GM21423 (cell line): ENCODE measurements around the gene SRRM1.
"Not testable (repeated sequence)": the region's sequence is repeated elsewhere in the genome, so short reads cannot be mapped to it uniquely, and the experiment has no call there.

Experiments used
- ATAC-seq: cut with Tn5 transposase; IDR thresholded peaks from one replicate; pipeline ENCODE4 v1.9.1; 2021; ENCODE audit warnings: mild to moderate bottlenecking, moderate library complexity; ENCODE audit not compliant: unreplicated experiment

SRRM1 gene

DNA sequence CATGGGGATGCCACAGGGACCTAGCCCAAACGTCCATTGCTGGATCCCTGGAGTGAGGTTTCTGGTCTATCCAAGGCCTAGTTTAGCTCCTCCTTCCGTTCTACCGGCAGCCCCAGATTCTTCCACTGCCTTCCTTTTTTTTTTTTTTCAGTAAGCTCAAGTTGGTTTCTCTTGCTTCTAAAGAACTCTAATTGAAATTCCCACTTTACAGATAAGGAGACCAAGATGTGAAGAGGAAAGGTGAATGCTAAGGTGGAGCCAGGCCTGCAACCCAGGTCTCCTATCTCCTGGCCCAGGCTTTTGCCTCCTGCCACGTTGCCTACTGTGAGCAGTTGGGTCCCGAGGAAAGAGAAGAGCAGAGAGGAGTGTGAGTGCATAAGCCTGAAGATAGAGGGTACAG is 70.6 kb downstream of the SRRM1 start:
- ATAC-seq = no peak

DNA sequence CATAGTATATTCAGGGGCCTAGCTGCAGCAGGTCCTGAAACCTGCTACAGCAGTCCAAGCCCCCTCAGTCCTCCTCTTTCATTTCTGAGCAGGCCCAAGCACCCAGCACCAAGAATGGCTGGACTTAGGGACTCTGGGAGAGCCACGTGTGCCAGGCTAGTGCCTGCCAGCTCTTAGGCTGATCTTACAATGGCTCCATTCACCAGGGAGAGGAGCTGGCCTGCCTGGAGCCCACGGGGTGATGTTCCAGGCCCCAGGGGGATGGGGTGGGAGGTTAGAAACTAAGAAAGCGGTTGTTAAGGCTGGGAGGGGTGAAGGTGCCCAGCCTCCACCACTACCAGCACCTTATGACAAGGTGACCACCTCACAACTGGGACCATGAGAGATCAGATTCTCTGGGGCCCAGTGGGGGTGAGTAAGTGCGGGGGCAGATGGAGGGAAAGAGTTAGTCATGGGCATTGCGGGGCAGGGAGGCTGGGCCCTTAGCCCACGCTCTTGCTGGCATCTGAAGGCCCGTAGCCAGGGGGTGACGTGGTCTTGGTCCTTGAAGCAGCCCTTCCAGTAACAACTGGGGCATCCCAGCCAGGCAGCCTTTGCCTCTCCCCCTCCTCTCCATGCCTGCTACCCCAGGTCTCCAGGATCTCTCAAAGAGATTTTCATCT is 71.9 kb downstream of the SRRM1 start:
- ATAC-seq = no peak

DNA sequence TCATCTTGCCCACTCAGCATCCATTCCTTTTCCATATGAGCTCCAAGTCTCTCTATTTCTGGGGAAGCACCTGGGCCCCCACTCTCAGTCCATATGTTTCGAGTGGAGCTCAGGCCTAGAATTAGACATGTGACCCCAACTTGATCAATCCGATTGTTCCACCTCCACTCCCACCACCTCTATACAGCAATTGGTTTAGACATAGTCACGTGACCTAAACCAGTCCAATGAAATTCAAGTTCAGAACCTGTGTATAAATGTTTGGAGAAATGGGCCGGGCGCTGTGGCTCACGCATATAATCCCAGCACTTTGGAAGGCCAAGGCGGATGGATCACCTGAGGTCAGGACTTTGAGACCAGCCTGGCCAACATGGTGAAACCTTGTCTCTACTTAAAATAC is 72.6 kb downstream of the SRRM1 start:
- no peak for ATAC-seq

DNA sequence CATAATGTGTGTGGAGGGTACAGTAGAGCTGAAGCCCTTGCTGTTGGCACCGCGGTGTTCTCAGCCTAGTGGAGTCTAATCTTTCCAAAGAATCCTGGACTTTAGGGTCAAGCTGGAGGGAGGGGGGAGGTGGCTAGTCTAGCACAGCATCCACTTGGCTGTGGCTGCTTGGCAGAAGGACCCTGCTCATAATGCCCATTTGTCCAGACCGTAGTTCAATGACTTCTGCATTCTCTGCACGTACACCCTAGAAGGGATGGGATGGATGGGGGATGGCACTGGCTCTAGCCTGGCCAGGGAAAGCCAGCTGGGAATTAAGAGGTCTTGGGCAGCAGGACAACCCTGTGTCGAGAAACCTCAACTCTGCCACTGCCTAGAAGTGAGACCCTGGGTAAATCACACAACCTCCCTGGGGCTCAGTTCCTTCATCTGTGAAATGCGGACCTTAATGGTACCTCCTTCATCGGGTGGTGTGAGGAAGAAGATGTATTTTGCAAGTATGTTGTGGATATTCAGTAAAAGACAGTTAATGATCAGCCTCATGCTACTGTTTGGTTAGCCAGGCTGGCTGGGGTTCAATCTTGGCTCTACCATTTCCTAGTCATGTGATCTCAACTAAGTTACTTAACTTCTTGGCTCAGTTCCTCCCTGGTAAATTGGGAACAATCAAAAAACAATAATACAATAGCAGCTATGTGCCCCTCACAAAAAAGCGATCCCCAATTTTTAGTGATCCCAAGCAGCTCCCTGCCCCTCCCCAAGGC is 75.0 kb downstream of the SRRM1 start:
- no peak for ATAC-seq

DNA sequence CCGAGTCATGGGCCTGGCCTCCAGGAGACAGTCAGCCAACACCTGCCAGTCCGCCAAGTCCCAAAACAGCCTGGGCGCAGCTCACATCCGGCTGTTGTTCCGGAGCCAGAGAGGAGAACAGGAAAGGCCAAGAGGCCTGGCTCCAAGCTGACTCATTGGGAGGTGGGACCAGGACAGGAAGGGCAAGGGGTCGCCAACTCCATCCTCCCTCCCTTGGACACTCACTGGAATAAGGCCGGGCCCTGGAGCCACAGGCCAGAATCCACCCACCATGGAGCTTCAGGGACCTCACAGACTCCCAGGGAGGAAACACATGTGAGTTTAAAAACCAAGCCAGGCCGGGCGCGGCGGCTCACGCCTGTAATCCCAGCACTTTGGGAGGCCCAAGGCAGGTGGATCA is 77.0 kb downstream of the SRRM1 start:
- no peak for ATAC-seq

DNA sequence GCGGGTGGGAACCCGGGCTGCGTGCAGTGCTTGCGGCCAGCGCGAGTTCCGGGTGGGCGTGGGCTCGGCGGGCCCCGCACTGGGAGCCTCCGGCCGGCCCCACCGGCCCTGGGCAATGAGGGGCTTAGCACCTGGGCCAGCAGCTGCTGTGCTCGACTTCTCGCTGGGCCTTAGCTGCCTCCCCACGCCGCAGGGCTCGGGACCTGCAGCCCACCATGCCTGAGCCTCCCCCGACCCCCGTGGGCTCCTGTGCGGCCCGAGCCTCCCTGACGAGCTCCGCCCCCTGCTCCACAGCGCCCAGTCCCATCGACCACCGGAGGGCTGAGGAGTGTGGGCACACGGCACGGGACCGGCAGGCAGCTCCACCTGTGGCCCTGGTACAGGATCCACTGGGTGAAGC is 78.4 kb downstream of the SRRM1 start:
- ATAC-seq = no peak

DNA sequence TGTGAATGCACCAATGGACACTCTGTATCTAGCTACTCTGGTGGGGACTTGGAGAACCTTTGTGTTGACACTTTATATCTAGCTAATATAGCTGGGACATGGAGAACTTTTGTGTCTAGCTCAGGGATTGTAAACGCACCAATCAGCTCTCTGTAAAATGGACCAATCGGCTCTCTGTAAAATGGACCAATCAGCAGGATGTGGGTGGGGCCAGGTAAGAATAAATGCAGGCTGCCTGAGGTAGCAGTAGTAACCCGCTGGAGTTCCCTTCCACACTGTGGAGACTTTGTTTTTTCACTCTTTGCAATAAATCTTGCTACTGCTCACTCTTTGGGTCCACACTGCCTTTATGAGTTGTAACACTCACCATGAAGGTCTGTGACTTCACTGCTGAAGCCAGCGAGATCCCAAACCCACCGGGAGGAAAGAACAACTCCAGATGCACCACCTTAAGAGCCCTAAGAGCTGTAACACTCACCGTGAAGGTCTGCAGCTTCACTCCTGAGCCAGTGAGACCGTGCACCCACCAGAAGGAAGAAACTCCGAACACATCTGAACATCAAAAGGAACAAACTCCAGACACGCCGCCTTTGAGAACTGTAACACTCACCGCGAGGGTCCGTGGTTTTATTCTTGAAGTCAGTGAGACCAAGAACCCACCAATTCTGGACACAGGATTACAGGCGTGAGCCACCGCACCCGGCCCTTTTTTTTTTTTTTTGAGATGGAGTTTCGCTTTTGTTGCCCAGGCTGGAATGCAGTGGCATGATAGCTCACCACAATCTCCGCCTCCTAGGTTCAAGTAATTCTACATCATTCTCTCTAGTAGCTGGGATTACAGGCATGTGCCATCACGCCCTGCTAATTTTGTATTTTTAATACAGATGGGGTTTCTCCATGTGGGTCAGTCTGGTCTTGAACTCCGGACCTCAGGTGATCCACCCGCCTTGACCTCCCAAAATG is 79.3 kb downstream of the SRRM1 start:
- ATAC-seq = not testable (repeated sequence)
